Measurements from ENCODE around the gene SETBP1. TPM values are rescaled to one million over a fixed set of nuclear protein-coding genes. Genes with fewer than 3 reads are reported as not detected.

SETBP1 gene
- polyA plus RNA-seq, 1 experiment: 2.9 TPM

- H3K4me3 ChIP-seq (ENCODE audit: low read depth, low read length): no peak overlapping the region
- TF ChIP-seq CTCF (IDR thresholded peaks at IDR 0.05; ENCODE audit: insufficient read depth, low read depth, low read length): no peak
- ChIA-PET POLR2A (no interaction called here), CTCF (interaction anchor here (0.8 kb wide), 1 partner anchor 78 kb away, joined by 4 read pairs; no protein-coding TSS in a partner anchor)
- H3K27me3 ChIP-seq (ENCODE audit: control insufficient read depth, insufficient read depth, low read length): no peaks in the 10 kb centered on the region
- DNase-seq (ENCODE audit: low read depth): no peak
- H3K36me3 ChIP-seq (ENCODE audit: control insufficient read depth, insufficient read depth, low read length): no peaks in the 10 kb centered on the region
Measured at GRCh38 chr18:44764863-44765262, 84.2 kb downstream of the SETBP1 start.

GRCh38 chr18:44765456-44765855 is 84.8 kb downstream of the SETBP1 start:
- CTCF ChIA-PET: interaction anchor here (0.8 to 0.9 kb wide), 2 partner anchors 23 to 78 kb away, joined by 3 to 4 read pairs; no protein-coding TSS in a partner anchor
- POLR2A ChIA-PET: no interaction called here
- no peak for TF ChIP-seq CTCF (IDR thresholded peaks at IDR 0.05; ENCODE audit: insufficient read depth, low read depth, low read length)

GRCh38 chr18:44766450-44766849 is 85.8 kb downstream of the SETBP1 start:
- DNase-seq (ENCODE audit: low read depth): no peak
- no peak for TF ChIP-seq CTCF (IDR thresholded peaks at IDR 0.05; ENCODE audit: insufficient read depth, low read depth, low read length)
- ChIA-PET CTCF (interaction anchor here (0.9 kb wide), 1 partner anchor 24 kb away, joined by 3 read pairs; no protein-coding TSS in a partner anchor), POLR2A (no interaction called here)
- H3K27me3 ChIP-seq (ENCODE audit: control insufficient read depth, insufficient read depth, low read length): no peaks in the 10 kb centered on the region
- no peak overlapping the region for H3K4me3 ChIP-seq (ENCODE audit: low read depth, low read length)
- no peaks in the 10 kb centered on the region for H3K36me3 ChIP-seq (ENCODE audit: control insufficient read depth, insufficient read depth, low read length)

More at GRCh38 chr18:44765456-44765855, 84.8 kb downstream of the SETBP1 start:
- Histone ChIP-seq H3K36me3 (ENCODE audit: control insufficient read depth, insufficient read depth, low read length) (no peaks in the 10 kb centered on the region), H3K4me3 (ENCODE audit: low read depth, low read length) (no peak overlapping the region), H3K27me3 (ENCODE audit: control insufficient read depth, insufficient read depth, low read length) (no peaks in the 10 kb centered on the region)
- no peak for DNase-seq (ENCODE audit: low read depth)

GRCh38 chr18:44767807-44768206 is 87.1 kb downstream of the SETBP1 start:
- H3K36me3 ChIP-seq (ENCODE audit: control insufficient read depth, insufficient read depth, low read length): no peaks in the 10 kb centered on the region
- POLR2A ChIA-PET: interaction anchor here (0.6 kb wide), 1 partner anchor 72 kb away, joined by 10 read pairs; no protein-coding TSS in a partner anchor
- no peaks in the 10 kb centered on the region for H3K27me3 ChIP-seq (ENCODE audit: control insufficient read depth, insufficient read depth, low read length)
- CTCF ChIA-PET: interaction anchor here (0.6 to 1.3 kb wide), 2 partner anchors 21 to 35 kb away, joined by 3 read pairs; no protein-coding TSS in a partner anchor
- DNase-seq (ENCODE audit: low read depth): no peak
- TF ChIP-seq CTCF (IDR thresholded peaks at IDR 0.05; ENCODE audit: insufficient read depth, low read depth, low read length): no peak
- no peak overlapping the region for H3K4me3 ChIP-seq (ENCODE audit: low read depth, low read length)

- H3K27me3 ChIP-seq (ENCODE audit: control insufficient read depth, insufficient read depth, low read length): no peaks in the 10 kb centered on the region
- no peak overlapping the region for H3K4me3 ChIP-seq (ENCODE audit: low read depth, low read length)
- ChIA-PET CTCF (no interaction called here), POLR2A (no interaction called here)
- TF ChIP-seq CTCF (IDR thresholded peaks at IDR 0.05; ENCODE audit: insufficient read depth, low read depth, low read length): no peak
- no peak for DNase-seq (ENCODE audit: low read depth)
- H3K36me3 ChIP-seq (ENCODE audit: control insufficient read depth, insufficient read depth, low read length): no peaks in the 10 kb centered on the region
Measured at GRCh38 chr18:44770641-44771040, 90.0 kb downstream of the SETBP1 start.

Data from BJ (cell line).